OCI-LY3 (cell line): ENCODE measurements around the gene FUOM.

Experiments used
- H2AFZ ChIP-seq: fragments of 200-600, 300-600 bp; shearing (Covaris generic); 2 replicates; pipeline ENCODE4 v1.6.0; 2014; ENCODE audit warnings: antibody characterized with exemption, low read depth, low read length
- H3K27ac ChIP-seq: fragments of 200-600, 300-600 bp; sonication (generic); 2 replicates; pipeline ENCODE4 v1.5.1; 2014; ENCODE audit warnings: mild to moderate bottlenecking, low read length, moderate library complexity, mixed read lengths
- H3K27me3 ChIP-seq: fragments of 200-600, 300-600 bp; sonication (generic); 2 replicates; pipeline ENCODE4 v1.6.1; 2014; ENCODE audit warnings: low read depth, low read length, mixed read lengths
- H3K36me3 ChIP-seq: fragments of 200-600, 300-600 bp; sonication (generic); replicated peaks from 2 replicates; pipeline ENCODE3; 2014; ENCODE audit warnings: low read depth, low read length, mixed read lengths
- H3K4me1 ChIP-seq: fragments of 300-600, 200-600 bp; sonication (generic); 2 replicates; pipeline ENCODE4 v1.6.1; 2014; ENCODE audit warnings: low read length, mixed read lengths
- H3K4me2 ChIP-seq: fragments of 200-600, 300-600 bp; sonication (generic); 2 replicates; pipeline ENCODE4 v1.6.1; 2014; ENCODE audit warnings: low read length, mixed read lengths
- H3K4me3 ChIP-seq: fragments of 300-600, 200-600 bp; sonication (generic); 2 replicates; pipeline ENCODE4 v1.5.1; 2014; ENCODE audit warnings: antibody characterized with exemption, mild to moderate bottlenecking, low read length, moderate library complexity
- H3K79me2 ChIP-seq: fragments of 300-600, 200-600 bp; shearing (Covaris generic); 2 replicates; pipeline ENCODE4 v1.6.1; 2014; ENCODE audit warnings: mild to moderate bottlenecking, low read length, mixed read lengths
- H3K9ac ChIP-seq: fragments of 300-600, 200-600 bp; shearing (Covaris generic); 2 replicates; pipeline ENCODE4 v1.6.0; 2014; ENCODE audit warnings: mild to moderate bottlenecking, low read length, moderate library complexity
- H3K9me3 ChIP-seq: fragments of 200-600, 300-600 bp; shearing (Covaris generic); 2 replicates; pipeline ENCODE4 v1.6.1; 2014; ENCODE audit warnings: low read length, mixed read lengths; ENCODE audit not compliant: insufficient read depth
- H4K20me1 ChIP-seq: fragments of 200-600, 300-600 bp; sonication (generic); 2 replicates; pipeline ENCODE4 v1.6.1; 2016; ENCODE audit warnings: low read length, mixed read lengths; ENCODE audit not compliant: insufficient read depth
- CTCF ChIP-seq: fragments of 200-600, 300-600 bp; sonication (generic); IDR thresholded peaks from 2 replicates; pipeline ENCODE4 v1.5.1; 2014; ENCODE audit warnings: antibody characterized with exemption, low read length, low read depth
- EZH2phosphoT487 ChIP-seq: fragments of 200-600 bp; shearing (Covaris generic); IDR thresholded peaks from 2 replicates; pipeline ENCODE4 v1.6.1; 2018; ENCODE audit warnings: antibody characterized with exemption, mixed run types, low read depth

The FUOM gene

GRCh38 chr10:133355991-133356390 lies 1.8 kb downstream of the FUOM start:
- H3K9ac ChIP-seq = no peak overlapping the region
- no peak for TF ChIP-seq CTCF
- H4K20me1 ChIP-seq = no peaks in the 10 kb centered on the region
- H3K79me2 ChIP-seq = peaks cover 9% of the 10 kb centered on the region
- H3K4me3 ChIP-seq = 0 out of 2 replicates have a peak overlapping the region, but pooled peaks have one; percentile 94
- no peaks in the 10 kb centered on the region for H3K27me3 ChIP-seq
- peaks cover 8% of the 10 kb centered on the region; the same call in 1 of the 2 replicates for H3K4me1 ChIP-seq
- H3K4me2 ChIP-seq = peak overlapping the region; percentile 95
- H3K27ac ChIP-seq = no peak overlapping the region
- no peak overlapping the region for H2AFZ ChIP-seq
- H3K9me3 ChIP-seq = no peaks in the 10 kb centered on the region
- peaks cover 5% of the 10 kb centered on the region for H3K36me3 ChIP-seq

DNA sequence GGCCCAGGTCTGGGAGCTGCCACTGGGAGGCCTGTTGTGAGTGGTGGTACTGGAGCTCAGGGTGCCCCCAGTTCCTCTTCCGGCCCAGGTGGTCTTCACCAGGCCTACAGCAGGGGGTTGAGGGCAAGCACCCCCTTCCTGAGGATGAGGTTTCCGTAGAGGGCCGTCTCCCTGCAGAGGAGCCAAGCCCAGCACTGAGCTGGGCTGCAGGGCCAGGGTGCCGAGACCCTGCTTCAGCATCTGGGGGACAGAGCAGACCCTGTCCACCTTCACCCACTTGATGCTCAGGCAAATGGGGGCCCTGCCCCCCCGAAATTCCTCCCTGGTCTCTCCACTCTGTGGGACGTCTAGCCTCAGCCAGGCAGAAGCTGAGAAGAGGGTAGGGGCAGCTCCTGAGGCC lies 2.6 kb downstream of the FUOM start:
- Histone ChIP-seq H3K4me3 (no peak overlapping the region), H4K20me1 (no peaks in the 10 kb centered on the region), H3K27ac (no peak overlapping the region), H2AFZ (no peak overlapping the region), H3K27me3 (no peaks in the 10 kb centered on the region), H3K79me2 (peaks cover 9% of the 10 kb centered on the region), H3K4me2 (no peak overlapping the region), H3K9ac (no peak overlapping the region), H3K36me3 (peaks cover 5% of the 10 kb centered on the region), H3K4me1 (peaks cover 8% of the 10 kb centered on the region; the same call in 1 of the 2 replicates), H3K9me3 (no peaks in the 10 kb centered on the region)
- TF ChIP-seq CTCF (no peak), EZH2phosphoT487 (no peak)

- Histone ChIP-seq H4K20me1 (no peaks in the 10 kb centered on the region), H3K9ac (no peak overlapping the region), H3K4me3 (no peak overlapping the region), H3K79me2 (peaks cover 9% of the 10 kb centered on the region), H2AFZ (no peak overlapping the region), H3K27me3 (no peaks in the 10 kb centered on the region), H3K9me3 (no peaks in the 10 kb centered on the region), H3K4me1 (peaks cover 8% of the 10 kb centered on the region; the same call in 1 of the 2 replicates), H3K27ac (no peak overlapping the region), H3K4me2 (no peak overlapping the region), H3K36me3 (peaks cover 5% of the 10 kb centered on the region)
- TF ChIP-seq CTCF (no peak), EZH2phosphoT487 (no peak)
Measured at GRCh38 chr10:133354672-133355240, 3.1 kb downstream of the FUOM start.

DNA sequence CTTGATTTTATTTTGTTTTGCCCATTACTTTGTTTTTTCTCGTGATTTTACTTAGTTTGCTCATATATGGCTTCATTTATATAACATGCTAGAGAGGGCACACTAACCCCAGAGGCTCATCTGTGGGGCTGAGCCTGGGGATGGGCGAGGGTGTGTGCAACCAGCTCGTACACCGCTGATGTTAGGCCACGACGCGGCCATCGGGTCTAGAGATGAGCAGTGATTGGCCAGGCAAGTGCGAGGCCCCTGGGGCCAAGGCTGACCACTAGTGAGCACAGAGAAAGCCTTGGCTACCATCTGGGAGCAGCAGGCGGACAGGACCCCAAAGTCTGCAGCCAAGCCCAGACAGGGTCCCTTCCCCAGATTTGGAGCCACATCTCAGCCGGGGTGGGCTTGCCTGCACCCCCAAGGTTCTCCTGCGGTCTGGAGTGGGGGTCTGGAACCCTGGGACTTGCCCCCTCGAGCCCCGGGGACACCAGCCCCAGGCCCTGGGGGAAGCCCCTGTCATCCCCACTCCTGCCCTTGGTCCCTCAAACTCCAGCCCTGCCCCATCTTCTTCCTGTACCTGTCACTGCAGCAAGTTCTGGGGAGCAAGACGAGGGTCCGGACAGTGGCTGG lies 3.7 kb downstream of the FUOM start:
- no peak overlapping the region for H3K4me3 ChIP-seq
- no peak overlapping the region for H2AFZ ChIP-seq
- no peak overlapping the region for H3K27ac ChIP-seq
- no peaks in the 10 kb centered on the region for H3K9me3 ChIP-seq
- H3K79me2 ChIP-seq = peaks cover 9% of the 10 kb centered on the region
- H3K4me1 ChIP-seq = peaks cover 8% of the 10 kb centered on the region; the same call in 1 of the 2 replicates
- H3K36me3 ChIP-seq = peaks cover 5% of the 10 kb centered on the region
- H3K27me3 ChIP-seq = no peaks in the 10 kb centered on the region
- H3K4me2 ChIP-seq = no peak overlapping the region
- TF ChIP-seq EZH2phosphoT487 (no peak), CTCF (no peak)
- H4K20me1 ChIP-seq = no peaks in the 10 kb centered on the region
- H3K9ac ChIP-seq = no peak overlapping the region
